NCI-H2107 (cell line): ENCODE results near the gene RDH12.
"Not testable (repeated sequence)": the region's sequence is repeated elsewhere in the genome, so short reads cannot be mapped to it uniquely, and the experiment has no call there.

Source experiments
- DNase-seq: peaks from one replicate; lab custom pipeline; 2025; lab: John Stamatoyannopoulos, UW

Gene RDH12

GRCh38 chr14:67701492-67701891, at the start of gene RDH12:
Gene RDH12 (plus strand): TSS chr14:67701886. CDS start chr14:67722643, 20,757 bp downstream.
- DNase-seq, result not testable (repeated sequence)

DNA sequence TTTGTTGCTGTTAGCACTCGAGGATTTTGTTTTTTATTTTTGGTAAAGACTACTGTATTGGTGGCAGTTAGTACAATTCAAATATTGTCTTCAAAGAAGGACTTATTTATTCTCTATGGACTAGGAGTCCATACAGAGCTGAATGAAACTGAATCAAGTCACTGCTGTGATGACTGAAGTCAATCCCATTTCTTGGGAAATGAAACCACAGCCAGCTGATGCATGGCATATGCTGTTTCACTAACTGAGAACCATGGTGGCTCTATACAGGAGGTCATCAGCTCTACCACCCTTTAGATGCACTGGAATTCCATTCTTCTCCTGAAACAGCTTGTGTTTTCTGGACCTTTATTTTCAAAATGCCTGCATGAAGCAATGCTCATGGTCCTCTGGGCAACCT, 49.5 kb upstream of the RDH12 start:
- no peak for DNase-seq

GRCh38 chr14:67653651-67654280, 47.9 kb upstream of the RDH12 start:
- no peak for DNase-seq

GRCh38 chr14:67663633-67664032, 38.1 kb upstream of the RDH12 start:
- DNase-seq, result no peak

- DNase-seq, result no peak
These were observed 35.8 kb upstream of the RDH12 start for GRCh38 chr14:67665868-67666267.

GRCh38 chr14:67666750-67667449, 34.8 kb upstream of the RDH12 start:
- peak; percentile 44 for DNase-seq

- DNase-seq, result no peak
These were observed 33.1 kb upstream of the RDH12 start for GRCh38 chr14:67668559-67668958.

GRCh38 chr14:67673451-67673850, 28.2 kb upstream of the RDH12 start:
- DNase-seq, result no peak

DNA sequence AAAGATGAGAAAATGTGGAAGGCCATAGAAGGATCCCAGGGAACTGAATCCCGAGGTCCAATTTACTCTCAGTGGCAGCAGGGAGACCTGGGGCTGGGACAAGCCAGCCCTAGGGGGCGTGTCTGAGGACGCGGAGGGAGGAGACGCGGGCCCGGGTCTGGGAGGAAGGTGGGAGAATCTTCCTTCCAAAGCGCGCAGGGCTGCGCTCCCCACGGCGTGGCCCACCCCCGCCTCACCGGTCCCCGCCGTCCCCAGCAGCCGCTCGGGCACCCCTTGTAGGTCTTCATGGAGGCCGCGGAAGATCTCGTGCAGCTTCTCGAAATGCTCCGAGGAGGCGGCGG, 27.6 kb upstream of the RDH12 start:
- peak; percentile 55 for DNase-seq

GRCh38 chr14:67674480-67675218, 27.0 kb upstream of the RDH12 start, which contains the start of gene VTI1B:
Gene VTI1B (minus strand): TSS chr14:67674632. CDS start chr14:67674489, 143 bp downstream.
- DNase-seq, result peak; percentile 77

DNA sequence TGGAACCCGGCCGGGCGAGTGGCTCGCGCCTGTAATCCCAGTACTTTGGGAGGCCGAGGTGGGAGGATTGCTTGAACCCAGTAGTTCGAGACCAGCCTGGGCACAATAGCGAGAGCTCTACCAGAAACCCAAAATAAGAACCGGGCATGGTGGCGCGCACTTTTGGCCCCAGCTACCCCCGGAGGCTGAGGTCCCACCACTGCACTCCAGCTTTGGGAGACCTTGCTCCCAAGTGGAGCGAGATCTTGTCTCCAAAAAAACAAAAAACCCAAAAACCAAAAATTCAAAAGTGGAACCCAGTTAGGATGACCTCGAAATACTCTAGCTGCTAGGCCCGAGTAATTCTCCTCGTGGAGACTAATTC, 26.5 kb upstream of the RDH12 start:
- DNase-seq, result no peak

GRCh38 chr14:67679006-67679405, 22.7 kb upstream of the RDH12 start:
- DNase-seq, result no peak

- no peak for DNase-seq
These were observed 21.5 kb upstream of the RDH12 start for GRCh38 chr14:67680121-67680602.

DNA sequence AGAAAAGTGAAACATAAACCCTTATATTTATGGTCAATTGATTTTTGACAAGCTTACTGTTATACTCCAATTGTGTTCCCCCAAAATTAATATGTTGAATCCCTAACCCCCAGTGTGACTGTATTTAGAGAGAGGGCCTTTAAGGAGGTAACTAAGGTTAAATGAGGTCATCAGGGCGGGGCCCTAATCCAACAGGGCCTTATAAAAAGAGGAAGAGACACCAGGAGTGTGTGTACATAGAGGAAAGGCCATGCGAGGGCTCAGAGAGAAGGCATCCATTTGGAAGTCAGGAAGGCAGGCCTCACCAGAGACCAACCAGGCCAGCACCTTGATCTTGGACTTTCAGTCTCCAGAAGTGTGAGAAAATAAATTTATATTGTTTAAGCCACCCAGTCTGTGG, 20.7 kb upstream of the RDH12 start:
- no peak for DNase-seq

GRCh38 chr14:67683842-67684241, 17.8 kb upstream of the RDH12 start:
- no peak for DNase-seq

DNA sequence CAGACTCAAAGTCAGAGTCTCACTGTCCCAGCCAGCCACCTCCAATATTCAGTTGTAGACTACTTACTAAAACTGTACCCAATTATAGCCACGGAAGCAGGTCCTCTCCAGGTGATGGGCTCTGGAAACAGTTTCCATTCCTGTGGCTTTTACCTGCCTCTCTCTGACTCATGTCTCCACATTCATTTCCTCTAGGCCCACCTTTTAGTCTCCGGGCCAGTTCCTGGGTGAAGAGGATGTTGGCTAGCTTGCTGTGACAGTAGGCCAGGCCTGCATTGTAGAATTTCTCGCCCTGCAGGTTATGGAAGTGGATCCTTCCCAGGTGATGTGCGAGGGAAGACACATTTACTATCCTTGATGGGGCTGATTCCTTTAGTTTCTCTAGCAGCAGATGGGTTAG, 11.7 kb upstream of the RDH12 start:
- no peak for DNase-seq

GRCh38 chr14:67694791-67695393, 6.8 kb upstream of the RDH12 start:
- DNase-seq, result peak; percentile 70

DNA sequence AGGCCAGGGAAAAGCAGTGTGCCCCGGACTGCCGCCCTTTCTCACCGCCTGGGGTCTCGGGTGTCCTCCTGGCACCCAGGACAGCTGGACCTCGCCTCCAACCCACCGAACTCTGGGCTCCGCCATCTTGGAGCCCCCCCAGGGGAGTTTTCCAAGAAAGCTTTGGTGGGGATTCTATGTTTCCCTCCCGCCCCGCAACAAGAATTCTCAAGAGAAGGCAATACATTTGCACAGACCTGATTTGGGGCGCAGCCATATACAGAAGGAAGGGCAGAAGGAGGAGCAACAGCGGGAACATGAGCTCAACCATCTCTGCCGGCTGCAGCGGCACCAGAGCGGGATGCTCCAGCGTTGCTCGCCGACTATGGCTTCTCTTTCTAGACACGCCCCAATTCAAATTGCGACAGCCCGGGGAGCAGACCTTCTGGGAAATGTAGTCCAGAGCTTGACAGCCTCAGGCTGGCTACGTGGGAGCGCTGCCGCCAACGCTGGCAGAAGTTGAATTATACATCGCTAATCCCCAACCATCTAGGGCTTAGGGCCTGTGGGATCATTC, 6.2 kb upstream of the RDH12 start, which contains the start of gene RDH11:
TSS of gene RDH11 (minus strand) at position 371 of the 556 bp plus-strand sequence. CDS start at position 310, 61 bp downstream.
- peak; percentile 97 for DNase-seq

DNA sequence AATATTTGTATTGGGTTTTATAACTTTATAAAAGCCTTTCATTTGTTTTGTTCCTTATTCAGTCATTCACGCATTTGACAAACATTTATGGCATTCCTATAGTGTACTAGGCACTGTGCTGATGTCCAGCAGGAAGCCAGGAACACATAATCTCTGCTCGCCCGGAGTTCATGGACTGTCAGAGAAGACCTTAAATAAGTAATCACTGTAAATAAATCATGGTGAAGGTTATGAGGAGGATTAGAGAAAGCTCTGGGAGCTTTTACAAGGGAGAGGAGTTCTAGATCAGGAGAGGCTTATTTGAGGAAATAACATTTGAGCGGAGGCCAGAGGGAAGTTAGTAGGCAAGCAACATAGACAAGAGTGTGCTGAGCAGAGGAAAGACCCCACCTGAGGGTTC, 4.7 kb upstream of the RDH12 start:
- no peak for DNase-seq

DNA sequence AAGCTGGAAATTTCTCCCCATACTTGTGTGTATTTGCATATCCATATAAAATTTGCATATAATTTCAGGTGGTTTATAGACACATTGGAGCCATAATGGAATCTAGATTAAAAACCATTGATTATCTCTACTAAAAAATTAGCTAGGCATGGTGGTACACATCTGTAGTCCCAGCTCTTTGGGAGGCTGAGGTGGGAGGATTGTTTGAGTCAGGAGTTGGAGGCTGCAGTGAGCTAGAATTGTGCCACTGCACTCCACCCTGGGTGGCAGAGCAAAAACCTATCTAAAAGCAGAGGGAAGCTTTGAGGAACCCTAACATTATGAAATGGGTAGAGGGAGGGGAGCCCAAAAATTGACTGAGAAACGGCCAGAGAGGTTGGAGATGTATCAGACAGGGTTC, 3.5 kb upstream of the RDH12 start:
- no peak for DNase-seq

DNA sequence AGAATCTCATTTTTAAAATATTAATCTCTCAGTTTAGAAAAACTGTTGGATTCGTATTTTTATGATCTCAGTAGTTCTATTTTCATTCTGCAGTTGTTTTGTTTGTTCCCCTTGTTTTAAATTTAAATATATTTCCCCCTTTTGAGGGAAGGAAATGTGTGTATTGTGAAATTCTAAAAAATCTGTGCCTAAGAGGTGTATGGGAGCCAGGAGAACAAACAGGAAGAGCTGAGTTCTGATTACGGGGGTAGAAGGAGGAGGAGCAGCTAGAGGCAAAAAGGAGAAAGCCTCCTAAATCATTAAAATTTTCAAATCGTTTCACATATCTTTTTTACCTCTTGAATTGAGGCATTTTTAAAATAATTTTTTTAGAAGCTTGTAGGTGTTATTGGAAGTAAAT, 2.3 kb downstream of the RDH12 start:
- DNase-seq, result no peak

DNA sequence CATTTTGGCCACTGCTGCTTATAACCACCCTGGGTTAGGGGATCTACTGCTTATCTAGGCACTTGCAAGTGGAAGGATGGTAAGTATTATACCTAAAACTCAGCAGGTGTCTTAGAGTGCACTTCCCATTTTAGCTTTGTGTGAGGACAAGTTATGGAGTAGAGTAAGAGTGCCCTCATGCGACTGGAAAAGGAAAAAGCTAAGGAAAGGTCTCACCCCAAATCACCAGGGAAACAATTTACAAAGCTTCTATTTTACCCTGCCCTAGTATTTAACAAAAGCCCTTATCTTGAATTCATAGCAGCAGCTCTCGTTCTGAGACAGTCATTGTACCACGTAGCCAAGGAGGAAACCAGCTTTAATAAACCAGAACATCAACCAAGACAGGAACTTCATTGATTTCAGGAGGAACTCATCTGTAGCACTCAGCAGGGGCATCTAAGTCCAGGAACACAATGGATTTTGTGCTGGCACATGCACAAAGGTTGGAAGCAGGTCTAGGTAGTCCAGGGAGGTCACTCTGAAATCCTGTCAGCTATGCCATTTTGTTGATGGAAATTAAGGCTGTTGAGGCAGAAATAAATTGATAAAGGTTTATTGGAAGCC, 2.9 kb downstream of the RDH12 start:
- peak; percentile 58 for DNase-seq
